ENCODE data around the gene CCL14.

The CCL14 gene

GRCh38 chr17:35986643-35987042 is at the start of gene CCL14:
TSS of gene CCL14 (minus strand) at chr17:35986729. CDS start at chr17:35986649, 80 bp downstream.
- H3K4me3 ChIP-seq (ENCODE audit: low read depth, low read length) = no peak within 1 kb of the TSS
- TF ChIP-seq, protein P1, sequence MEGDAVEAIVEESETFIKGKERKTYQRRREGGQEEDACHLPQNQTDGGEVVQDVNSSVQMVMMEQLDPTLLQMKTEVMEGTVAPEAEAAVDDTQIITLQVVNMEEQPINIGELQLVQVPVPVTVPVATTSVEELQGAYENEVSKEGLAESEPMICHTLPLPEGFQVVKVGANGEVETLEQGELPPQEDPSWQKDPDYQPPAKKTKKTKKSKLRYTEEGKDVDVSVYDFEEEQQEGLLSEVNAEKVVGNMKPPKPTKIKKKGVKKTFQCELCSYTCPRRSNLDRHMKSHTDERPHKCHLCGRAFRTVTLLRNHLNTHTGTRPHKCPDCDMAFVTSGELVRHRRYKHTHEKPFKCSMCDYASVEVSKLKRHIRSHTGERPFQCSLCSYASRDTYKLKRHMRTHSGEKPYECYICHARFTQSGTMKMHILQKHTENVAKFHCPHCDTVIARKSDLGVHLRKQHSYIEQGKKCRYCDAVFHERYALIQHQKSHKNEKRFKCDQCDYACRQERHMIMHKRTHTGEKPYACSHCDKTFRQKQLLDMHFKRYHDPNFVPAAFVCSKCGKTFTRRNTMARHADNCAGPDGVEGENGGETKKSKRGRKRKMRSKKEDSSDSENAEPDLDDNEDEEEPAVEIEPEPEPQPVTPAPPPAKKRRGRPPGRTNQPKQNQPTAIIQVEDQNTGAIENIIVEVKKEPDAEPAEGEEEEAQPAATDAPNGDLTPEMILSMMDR (IDR thresholded peaks at IDR 0.05; ENCODE audit: low read depth, low read length) = no peak

- TF ChIP-seq, protein P1 (IDR thresholded peaks at IDR 0.05; ENCODE audit: low read depth, low read length) = no peak
These were observed 49.7 kb upstream of the CCL14 start for GRCh38 chr17:36036235-36036634.

DNA sequence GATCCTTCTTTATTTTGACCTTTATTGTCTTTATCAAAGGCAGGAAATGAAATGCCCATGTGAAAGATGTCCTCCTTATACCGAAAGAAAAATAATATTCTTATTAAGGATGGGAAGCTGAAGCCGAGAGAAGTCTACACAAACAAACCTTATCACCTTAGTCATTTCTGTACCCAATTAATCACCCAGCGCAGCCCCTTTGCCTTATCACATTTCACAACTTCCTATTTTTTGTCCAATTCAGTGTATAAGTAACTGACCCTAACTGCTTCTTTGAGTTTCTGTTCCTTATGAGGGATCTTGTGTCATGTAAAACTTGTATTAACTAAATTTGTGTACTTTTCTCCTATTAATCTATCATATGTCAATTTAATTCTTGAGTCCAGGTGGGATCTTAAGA is 47.6 kb upstream of the CCL14 start:
- TF ChIP-seq, protein P1 (IDR thresholded peaks at IDR 0.05; ENCODE audit: low read depth, low read length) = no peak
- H3K4me3 ChIP-seq (ENCODE audit: low read depth, low read length) = no peak overlapping the region

More at GRCh38 chr17:36036235-36036634, 49.7 kb upstream of the CCL14 start:
- H3K4me3 ChIP-seq (ENCODE audit: low read depth, low read length) = no peak overlapping the region

DNA sequence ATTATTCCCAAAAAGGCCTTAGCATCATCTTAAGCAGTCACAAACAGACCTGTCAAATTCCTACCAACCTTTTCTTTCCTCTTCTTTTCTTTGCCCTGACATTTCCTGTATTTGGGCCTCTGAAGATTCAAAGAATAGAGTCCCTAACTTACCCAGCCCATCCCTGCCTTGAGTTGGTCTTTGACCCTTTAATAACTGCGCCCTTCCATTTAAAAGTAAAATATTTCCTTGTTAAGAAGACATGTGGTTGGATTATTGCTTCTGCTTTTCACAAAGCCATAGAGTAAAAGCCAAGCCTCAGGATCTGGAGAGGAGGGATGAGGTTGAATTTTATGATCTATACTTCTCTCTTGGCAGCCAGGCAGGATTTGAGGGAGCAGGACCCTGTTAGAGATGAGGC is 44.4 kb upstream of the CCL14 start:
- TF ChIP-seq, protein P1 (IDR thresholded peaks at IDR 0.05; ENCODE audit: low read depth, low read length) = no peak
- no peak overlapping the region for H3K4me3 ChIP-seq (ENCODE audit: low read depth, low read length)

GRCh38 chr17:36027761-36028160 is 41.2 kb upstream of the CCL14 start:
- TF ChIP-seq, protein P1 (IDR thresholded peaks at IDR 0.05; ENCODE audit: low read depth, low read length) = no peak
- H3K4me3 ChIP-seq (ENCODE audit: low read depth, low read length) = no peak overlapping the region

- H3K4me3 ChIP-seq (ENCODE audit: low read depth, low read length) = no peak overlapping the region
- TF ChIP-seq, protein P1 (IDR thresholded peaks at IDR 0.05; ENCODE audit: low read depth, low read length) = no peak
These were observed 37.8 kb upstream of the CCL14 start for GRCh38 chr17:36024106-36024869.

GRCh38 chr17:36019423-36019822 is 32.9 kb upstream of the CCL14 start:
- TF ChIP-seq, protein P1 (IDR thresholded peaks at IDR 0.05; ENCODE audit: low read depth, low read length) = no peak
- H3K4me3 ChIP-seq (ENCODE audit: low read depth, low read length) = no peak overlapping the region

All from WI38 (cell line).